Stimulated activated CD4-positive, alpha-beta T cell treated with anti-CD3 and anti-CD28 coated beads, TNF-alpha, amount 100 ng/mL, for 4 hours (primary cell): Measurements from ENCODE around the gene BRICD5.

Experiments used
- DNase-seq, 3 experiments: peaks; one replicate each; pipeline ENCODE4 v3.0.0-alpha.2; 2020; ENCODE audit warnings: low read depth in 3 of 3

Gene BRICD5

GRCh38 chr16:2199095-2199494 is 11.6 kb downstream of the BRICD5 start:
- no peak for DNase-seq

- DNase-seq: no peak
These were observed 12.4 kb downstream of the BRICD5 start for GRCh38 chr16:2198283-2198682.

- no peak for DNase-seq
These were observed 12.9 kb downstream of the BRICD5 start for GRCh38 chr16:2197765-2198164.

DNA sequence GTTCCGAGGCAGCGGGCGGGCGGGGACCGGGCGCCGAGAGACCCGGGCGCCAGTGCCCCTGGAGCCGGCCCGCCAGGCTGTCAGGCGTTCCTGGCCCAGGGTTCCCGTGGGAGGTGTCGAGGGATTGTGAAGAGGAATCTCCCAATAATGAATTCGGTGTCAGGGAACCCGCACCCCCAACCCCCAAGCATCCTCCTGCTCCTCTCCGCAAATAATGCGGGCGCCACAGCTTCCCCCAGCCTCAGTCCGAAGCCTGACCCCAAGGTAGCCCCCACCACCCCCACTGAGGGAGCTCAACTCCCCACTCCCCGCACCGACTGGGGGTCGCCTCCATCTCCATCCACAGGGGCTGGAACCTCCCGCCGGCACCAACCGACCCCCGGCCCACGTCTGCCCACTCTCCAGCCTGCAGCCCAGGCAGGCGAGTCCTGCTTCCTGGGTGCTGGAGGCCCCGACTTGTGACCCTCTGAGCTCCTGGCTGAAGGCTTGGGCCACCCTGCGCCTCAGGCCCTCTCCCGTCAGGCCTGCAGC is 13.6 kb downstream of the BRICD5 start:
- no peak for DNase-seq

DNA sequence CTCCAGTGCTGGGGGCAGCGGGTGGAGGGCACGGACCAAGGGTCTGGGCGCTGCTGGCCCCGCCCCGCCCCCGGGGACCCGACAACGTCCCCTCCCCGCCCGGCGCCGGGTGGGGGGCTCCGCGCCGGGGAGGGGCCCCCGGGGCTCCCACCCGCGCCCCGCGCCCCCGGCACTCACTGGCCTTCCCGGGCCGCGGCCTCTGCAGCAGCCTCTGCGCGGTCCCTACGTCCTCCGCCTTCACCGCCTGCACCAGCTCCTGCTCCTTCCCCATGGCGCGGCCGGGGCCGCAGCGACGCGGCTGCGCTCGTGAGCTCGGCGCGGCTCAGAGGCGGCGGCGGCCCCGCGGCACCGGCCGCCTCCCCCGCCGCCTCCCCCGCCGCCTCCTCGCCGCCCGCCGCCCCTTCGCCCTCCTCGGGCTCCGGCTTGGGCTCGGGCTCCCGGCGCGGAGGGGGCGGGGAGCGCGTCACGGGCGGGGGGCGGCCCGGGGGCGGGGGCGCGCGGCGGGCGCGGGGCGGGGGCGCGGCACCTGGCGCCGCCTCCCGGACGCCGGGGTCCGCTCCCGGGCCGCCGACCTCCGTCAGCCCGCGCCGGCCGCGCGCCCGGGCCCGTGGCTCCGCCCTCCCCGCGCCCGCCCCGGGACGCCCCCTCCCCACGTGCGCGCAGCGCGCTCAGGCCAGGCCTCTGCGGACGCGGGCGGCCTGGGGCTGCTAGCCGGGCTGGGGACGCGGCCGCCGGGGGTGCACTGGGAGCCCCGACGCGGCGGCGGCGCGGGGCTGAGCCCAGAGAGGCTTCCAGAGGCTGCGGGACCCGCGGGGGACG is 14.3 kb downstream of the BRICD5 start, which contains the start of gene CASKIN1:
Gene CASKIN1, minus strand, starts transcription at position 444 of the 819 bp plus-strand sequence. Its CDS starts 173 bp downstream, at position 271.
- DNase-seq: no peak

DNA sequence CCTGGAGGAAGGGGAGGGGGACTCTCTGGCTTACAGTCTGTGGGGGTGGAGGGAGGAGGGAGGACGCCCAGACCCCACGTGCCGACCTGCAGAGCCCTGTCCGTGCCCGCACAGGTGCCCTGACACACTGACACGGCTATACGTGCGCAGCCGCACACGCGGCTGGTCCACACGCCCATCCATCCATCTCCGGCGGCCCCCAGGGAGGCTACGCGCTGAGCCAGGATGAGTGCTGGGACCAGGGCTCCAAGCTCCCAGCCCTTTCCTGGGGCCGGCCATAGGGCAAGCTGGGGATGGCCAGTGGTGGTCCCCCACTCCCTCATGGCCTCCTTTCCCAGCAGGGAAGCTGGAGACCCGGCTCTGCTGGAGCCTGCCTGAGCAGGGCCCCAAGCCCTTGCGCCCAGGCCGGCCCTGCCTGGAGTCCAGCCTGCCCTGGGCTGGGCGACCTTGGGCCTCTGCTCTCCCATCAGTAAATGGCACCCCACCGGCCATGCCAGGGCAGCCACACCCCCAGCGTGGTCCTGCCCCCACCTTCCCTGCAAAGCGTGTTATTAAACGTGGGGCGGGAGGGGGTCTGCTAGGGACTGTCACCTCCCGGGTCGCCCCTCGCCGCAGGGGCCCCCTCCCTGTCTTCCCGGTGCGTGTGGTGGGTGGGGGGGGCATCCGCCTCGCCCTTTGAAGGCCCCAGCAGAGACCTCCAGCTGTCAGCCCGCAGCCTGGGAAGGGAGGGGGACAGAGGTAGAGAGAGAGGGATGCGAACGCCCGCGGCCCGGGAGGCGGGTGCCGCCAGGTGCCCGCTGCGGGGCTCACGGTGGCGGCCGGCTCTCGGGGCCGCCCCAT is 15.1 kb downstream of the BRICD5 start:
- no peak for DNase-seq

GRCh38 chr16:2194852-2195321 is 15.8 kb downstream of the BRICD5 start:
- peak in 1 of 3 experiments; percentile 23 for DNase-seq

DNA sequence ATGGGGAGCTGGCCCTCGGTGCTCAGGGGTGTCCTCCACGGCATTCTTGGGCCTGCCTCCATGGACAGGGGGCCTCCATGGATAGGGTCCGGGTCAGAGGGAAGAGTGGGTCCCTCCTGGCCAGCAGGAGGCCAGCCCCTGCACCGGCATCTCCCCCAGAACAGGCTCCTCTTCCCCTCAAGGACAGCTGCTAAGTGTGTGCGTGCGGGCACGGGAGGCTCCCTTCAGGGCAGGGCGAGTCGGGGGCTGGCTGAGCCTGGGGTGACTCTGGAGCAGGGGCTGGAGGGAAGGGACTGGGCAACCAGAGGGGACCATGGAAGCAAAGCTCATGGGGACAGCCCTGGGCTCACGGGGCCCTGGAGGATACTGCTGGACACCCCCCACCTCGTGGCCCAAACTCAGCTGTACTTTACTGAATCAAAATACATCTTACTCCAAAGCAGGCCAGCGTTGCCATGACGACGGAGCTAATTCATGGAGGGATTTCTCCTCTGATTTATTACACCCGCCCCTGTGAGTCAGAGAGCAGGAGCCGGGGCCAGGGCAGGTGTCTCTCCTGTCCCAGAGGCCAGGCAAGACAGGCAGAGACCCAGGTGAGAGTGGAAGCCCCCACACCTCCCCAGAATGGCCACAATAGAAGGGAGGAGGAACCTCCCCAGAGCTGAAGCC is 16.4 kb downstream of the BRICD5 start:
- DNase-seq: no peak

DNA sequence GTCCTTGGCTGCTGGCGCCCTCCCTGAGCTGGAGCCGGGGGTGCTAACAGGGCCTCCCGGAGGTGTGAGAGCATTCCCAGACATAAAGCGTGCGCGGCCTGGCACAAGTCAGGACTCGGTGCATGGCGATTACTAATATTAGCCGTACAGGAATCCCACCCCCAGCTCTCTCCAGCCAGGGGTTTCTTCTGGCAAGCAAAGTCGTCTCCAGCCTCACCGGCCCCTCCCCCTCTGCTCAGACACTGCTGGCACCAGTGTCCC is 19.3 kb downstream of the BRICD5 start:
- no peak for DNase-seq

DNA sequence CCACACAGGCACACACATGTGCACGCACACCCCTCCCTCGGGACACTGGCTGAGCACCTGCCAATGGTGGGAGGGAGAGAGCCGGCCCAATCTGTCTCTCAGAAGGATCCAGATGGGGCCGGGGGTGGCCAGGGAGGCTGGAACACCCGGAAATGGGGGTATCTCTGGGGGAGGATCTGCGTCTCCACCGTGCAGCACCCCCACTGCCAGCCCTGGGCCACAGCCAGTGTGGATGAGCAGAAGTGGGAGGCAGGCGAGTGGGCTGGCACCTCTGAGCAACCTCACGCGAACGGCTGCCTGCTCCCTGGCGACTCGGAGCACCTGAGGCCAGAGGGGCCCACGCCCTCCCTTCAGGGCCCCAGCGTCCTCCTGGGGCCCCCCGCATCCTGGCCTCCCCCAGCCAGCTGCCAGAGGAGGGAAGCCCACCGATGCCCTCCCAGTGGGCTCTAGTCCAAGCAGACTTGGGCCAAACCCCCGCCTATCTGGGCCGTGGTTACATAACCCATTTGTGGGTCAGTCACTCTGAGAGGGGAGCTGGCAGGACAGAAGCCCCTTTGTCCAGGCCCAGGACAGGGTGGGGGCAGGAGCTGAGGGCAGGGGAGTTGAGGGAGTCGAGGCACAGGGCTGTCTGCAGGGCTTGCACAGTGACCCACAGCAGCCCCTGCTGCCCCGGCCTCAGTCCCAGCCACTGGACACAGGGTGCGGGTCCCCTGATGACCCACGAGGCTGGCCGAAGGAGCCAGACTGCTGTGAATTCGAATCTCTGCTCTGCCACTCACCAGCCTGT is 19.8 kb downstream of the BRICD5 start:
- DNase-seq: no peak

- no peak for DNase-seq
These were observed 20.5 kb downstream of the BRICD5 start for GRCh38 chr16:2190002-2190658.

DNA sequence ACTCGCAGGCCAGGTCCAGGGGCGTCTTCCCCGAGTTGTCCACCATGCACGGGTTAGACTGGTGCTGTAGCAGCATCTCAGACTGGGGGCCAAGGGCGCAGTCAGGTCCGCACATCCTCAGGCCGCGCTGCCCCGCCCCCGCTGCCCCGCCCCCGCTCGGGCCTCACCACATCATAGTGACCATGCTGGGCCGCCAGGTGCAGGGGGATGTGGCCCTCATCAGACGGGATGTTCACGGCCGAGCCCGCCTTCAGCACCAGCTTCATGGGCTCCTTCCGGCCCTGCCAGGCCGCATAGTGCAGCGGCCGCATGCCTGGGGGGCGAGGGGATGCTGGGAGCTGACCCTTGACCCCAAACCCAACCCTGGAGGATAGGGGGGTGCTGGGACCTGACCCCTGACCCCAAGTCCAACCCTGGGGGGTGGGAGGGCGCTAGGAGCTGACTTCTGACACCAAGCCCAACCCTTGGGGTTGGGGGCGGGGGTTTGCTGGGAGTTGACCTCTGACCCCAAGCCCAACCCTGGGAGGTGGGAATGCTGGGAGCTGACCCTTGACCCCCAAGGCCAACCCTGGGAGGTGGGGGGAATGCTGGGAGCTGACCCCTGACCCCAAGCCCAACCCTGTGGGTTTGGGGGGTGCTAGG is 21.3 kb downstream of the BRICD5 start:
- no peak for DNase-seq

DNA sequence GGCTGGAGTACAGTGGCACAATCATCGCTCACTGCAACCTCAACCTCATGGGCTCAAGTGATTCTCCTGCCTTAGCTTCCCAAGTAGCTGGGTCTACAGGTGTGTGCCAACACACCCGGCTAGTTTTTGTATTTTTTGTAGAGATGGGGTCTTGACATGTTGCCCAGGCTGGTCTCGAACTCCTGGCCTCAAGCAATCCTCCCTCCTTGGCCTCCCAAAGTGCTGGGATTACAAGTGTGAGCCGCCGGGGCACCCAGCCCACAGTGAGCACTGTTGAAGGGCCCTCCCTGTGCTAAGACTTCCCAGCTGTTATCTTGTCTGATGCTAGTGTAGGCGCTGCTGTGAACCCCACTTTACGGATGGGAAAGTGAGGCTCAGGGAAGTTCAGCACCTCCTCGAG is 22.3 kb downstream of the BRICD5 start:
- no peak for DNase-seq

GRCh38 chr16:2187212-2187611 is 23.5 kb downstream of the BRICD5 start:
- no peak for DNase-seq

GRCh38 chr16:2186505-2186904 is 24.2 kb downstream of the BRICD5 start:
- DNase-seq: no peak

DNA sequence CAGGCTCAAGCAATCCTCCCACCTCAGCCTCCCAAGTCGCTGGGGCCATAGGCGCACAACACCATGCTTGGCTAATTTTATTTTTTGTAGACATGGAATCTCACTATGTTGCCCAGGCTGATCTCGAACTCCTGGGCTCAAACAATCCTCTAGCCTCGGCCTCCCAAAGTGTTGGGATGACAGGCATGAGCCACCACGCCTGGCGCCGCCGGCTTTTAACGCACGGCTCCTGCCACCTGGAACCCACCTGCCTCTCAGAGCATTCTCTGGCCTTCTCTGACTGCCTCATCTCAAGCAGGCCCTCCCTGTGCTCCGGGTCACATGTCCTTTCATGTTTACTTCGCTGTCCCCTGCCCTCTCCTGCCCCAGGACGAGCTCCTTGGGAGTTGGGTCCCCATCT is 24.6 kb downstream of the BRICD5 start:
- no peak for DNase-seq

DNA sequence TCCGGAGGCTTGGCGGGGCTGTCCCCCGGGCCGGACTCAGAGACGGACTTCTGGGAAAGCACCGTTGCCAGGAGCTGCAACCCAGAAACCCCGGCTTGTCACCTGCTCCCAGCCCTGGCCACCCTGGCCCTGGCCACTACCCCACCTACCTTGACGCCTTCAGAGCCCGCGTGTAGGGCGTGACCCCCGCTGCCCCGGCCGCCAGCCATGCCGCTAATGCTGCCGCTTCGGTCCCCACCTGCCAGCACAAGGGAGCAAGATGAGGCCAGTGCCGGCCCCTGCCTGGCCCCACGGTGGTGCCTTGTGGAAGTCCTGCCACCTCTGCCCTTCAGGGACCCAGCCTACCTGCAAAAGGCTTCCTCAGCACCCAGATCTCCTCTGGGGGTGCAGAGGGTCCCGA is 25.7 kb downstream of the BRICD5 start:
- DNase-seq: no peak

DNA sequence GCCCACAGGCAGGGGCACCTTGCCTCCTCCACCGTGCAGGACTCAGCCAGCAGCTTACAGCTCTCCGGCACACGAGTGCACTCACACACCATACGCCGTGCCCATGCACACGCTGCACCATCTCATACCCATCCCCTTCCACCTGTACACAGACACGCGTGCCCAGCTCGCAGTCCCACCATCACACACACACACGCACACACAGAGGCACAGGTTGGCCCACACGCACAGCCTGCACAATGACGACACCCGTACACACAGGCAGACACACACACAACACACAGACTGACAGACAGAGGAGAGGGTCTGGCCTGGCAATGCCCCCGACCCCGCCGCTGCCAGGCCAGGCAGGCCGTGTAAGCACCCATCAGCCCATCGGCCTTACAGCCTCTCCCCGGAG is 26.3 kb downstream of the BRICD5 start:
- no peak for DNase-seq

- no peak for DNase-seq
These were observed 27.0 kb downstream of the BRICD5 start for GRCh38 chr16:2183671-2184070.

- no peak for DNase-seq
These were observed 28.7 kb downstream of the BRICD5 start for GRCh38 chr16:2181952-2182351.
